B cell (primary cell): ENCODE results near the gene GLP2R.

ENCODE experiments used
- CTCF ChIP-seq: fragments of 200-600 bp; IDR thresholded peaks from one replicate; pipeline ENCODE4 v1.8.0; 2022; ENCODE audit warnings: antibody characterized with exemption, mild to moderate bottlenecking
- EZH2 ChIP-seq: IDR thresholded peaks from 2 replicates; pipeline ENCODE4 v1.6.1; 2012; ENCODE audit warnings: borderline replicate concordance, low read depth, mild to moderate bottlenecking, moderate library complexity, low read length; ENCODE audit not compliant: insufficient read depth, poor library complexity, severe bottlenecking

- TF ChIP-seq CTCF: no peak
- TF ChIP-seq EZH2: no peak
Measured at GRCh38 chr17:9937901-9938300, 112.2 kb downstream of the GLP2R start.
